AG09319 (cell line): ENCODE data around the gene SLC45A1.

Experiments
- DNase-seq: peaks from one replicate; pipeline ENCODE4 v3.0.0-alpha.2; 2010; ENCODE audit warnings: low read depth; ENCODE audit errors: extremely low read depth
- TF ChIP-seq, protein P1 (sequence below): IDR thresholded peaks from 2 replicates; pipeline ENCODE4 v1.5.1; 2011; ENCODE audit warnings: low read depth, mild to moderate bottlenecking, inconsistent platforms, low read length, moderate library complexity

The SLC45A1 gene

GRCh38 chr1:8283058-8283884 is 34.6 kb upstream of the SLC45A1 start:
- no peak for DNase-seq
- TF ChIP-seq, protein P1, sequence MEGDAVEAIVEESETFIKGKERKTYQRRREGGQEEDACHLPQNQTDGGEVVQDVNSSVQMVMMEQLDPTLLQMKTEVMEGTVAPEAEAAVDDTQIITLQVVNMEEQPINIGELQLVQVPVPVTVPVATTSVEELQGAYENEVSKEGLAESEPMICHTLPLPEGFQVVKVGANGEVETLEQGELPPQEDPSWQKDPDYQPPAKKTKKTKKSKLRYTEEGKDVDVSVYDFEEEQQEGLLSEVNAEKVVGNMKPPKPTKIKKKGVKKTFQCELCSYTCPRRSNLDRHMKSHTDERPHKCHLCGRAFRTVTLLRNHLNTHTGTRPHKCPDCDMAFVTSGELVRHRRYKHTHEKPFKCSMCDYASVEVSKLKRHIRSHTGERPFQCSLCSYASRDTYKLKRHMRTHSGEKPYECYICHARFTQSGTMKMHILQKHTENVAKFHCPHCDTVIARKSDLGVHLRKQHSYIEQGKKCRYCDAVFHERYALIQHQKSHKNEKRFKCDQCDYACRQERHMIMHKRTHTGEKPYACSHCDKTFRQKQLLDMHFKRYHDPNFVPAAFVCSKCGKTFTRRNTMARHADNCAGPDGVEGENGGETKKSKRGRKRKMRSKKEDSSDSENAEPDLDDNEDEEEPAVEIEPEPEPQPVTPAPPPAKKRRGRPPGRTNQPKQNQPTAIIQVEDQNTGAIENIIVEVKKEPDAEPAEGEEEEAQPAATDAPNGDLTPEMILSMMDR, result no peak

- no peak for DNase-seq
- TF ChIP-seq, protein P1, result no peak
Observed at GRCh38 chr1:8284127-8284526, 33.8 kb upstream of the SLC45A1 start.

DNA sequence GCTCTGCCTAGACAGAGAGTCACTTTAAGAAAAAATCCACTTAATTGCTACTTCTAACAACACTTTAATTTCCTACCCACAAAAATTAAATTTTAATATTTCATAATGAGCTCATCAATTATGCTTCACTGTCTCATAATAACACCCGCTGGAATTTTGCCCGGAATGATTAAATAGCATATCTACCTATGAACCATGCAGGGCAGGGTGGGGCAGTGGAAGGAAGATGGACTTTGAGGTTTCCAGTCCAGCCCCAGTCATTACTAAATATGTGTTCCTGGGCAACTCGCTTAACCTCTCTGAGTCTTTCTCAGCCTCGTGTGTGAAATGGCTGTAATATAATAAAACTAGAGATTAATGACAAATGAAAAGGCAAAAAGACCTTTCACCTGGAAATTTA is 32.8 kb upstream of the SLC45A1 start:
- DNase-seq, result no peak
- TF ChIP-seq, protein P1, result no peak

DNA sequence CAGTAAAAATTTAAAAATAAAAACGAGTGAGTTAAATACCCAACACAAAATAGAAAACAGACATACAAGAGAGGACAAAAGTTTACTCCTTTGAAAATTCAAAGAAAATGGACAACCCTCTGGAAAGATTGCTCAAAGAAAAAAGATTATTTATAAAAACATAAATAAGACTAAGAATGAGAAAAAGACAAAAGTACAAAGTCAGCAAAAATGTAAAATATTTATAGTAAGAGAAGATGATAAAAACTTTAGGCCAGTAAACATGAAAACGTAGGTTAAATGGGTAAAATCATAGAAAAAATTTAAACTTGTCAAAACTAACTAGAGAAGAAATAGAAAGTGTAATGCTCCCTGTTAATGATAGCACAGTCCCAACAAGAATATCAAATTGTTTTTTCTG is 31.9 kb upstream of the SLC45A1 start:
- TF ChIP-seq, protein P1, result no peak
- DNase-seq, result no peak

GRCh38 chr1:8293118-8293517 is 24.8 kb upstream of the SLC45A1 start:
- no peak for DNase-seq
- TF ChIP-seq, protein P1, result no peak

GRCh38 chr1:8293641-8294169 is 24.2 kb upstream of the SLC45A1 start:
- no peak for DNase-seq
- TF ChIP-seq, protein P1, result no peak

- TF ChIP-seq, protein P1, result no peak
- no peak for DNase-seq
Observed at GRCh38 chr1:8294170-8294697, 23.7 kb upstream of the SLC45A1 start.
